ENCODE measurements around the gene RAPGEF5. TPM values are rescaled to one million over a fixed set of nuclear protein-coding genes. Genes with fewer than 3 reads are reported as not detected.

The RAPGEF5 gene
- total RNA-seq, 2 donors from 2014 or later, result 66.5 to 70.8 TPM

DNA sequence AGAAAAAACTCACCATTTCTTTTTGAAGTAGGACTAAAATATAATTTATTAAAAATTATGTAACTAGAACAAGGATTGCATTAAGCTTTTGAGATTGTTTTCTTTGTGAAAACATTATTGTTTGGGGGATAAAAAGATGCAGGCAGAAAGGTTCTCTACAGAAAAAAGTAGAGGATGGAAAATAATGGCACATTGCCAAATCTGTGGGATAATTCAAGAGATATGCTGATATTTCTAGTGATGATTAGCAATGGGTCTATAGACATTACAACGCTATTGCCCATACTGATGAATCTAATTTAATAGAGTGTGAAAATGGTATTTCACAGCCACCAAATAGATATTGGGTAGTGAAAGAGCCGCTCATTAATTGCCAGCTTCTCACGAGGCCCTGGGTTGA is 204.3 kb downstream of the RAPGEF5 start:
- Histone ChIP-seq H3K4me3 (no peak overlapping the region), H3K27me3 (replicated peaks; ENCODE audit: insufficient read depth) (no peaks in the 10 kb centered on the region), H3K36me3 (peaks cover 8% of the 10 kb centered on the region), H3K9me3 (no peaks in the 10 kb centered on the region), H3K4me1 (ENCODE audit: control insufficient read depth in 1 of 2, low read depth in 2 of 2) (no peaks in the 10 kb centered on the region), H3K27ac (no peak overlapping the region)
- no peak for DNase-seq (ENCODE audit: low spot score)
- TF ChIP-seq, protein P1, sequence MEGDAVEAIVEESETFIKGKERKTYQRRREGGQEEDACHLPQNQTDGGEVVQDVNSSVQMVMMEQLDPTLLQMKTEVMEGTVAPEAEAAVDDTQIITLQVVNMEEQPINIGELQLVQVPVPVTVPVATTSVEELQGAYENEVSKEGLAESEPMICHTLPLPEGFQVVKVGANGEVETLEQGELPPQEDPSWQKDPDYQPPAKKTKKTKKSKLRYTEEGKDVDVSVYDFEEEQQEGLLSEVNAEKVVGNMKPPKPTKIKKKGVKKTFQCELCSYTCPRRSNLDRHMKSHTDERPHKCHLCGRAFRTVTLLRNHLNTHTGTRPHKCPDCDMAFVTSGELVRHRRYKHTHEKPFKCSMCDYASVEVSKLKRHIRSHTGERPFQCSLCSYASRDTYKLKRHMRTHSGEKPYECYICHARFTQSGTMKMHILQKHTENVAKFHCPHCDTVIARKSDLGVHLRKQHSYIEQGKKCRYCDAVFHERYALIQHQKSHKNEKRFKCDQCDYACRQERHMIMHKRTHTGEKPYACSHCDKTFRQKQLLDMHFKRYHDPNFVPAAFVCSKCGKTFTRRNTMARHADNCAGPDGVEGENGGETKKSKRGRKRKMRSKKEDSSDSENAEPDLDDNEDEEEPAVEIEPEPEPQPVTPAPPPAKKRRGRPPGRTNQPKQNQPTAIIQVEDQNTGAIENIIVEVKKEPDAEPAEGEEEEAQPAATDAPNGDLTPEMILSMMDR (IDR thresholded peaks at IDR 0.05), result no peak
- no peak for ATAC-seq (ENCODE audit: insufficient number of reproducible peaks, low FRiP score, low read depth)

DNA sequence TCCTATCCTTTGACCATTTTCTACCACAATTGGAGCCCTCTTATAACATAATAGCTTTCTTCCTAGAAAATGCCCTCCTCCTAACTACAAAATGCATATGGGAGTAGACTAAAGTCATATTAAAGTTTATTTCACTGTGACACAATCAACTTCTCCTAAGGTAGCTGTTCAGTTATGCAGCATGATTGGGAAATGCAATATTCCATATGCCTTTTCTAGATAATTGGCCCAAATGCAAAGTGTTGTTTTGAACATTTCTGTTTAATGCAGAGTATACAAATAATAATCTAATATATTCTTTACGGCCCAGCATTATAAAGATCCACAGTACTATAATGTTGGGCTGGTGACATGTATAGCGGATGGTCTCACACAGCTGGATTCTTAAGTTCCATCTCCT is 205.1 kb downstream of the RAPGEF5 start:
- ATAC-seq (ENCODE audit: insufficient number of reproducible peaks, low FRiP score, low read depth) (no peak), DNase-seq (ENCODE audit: low spot score) (no peak)
- Histone ChIP-seq H3K27ac (no peak overlapping the region), H3K9me3 (no peaks in the 10 kb centered on the region), H3K36me3 (peaks cover 6% of the 10 kb centered on the region), H3K4me1 (ENCODE audit: control insufficient read depth in 1 of 2, low read depth in 2 of 2) (no peaks in the 10 kb centered on the region), H3K4me3 (no peak overlapping the region), H3K27me3 (replicated peaks; ENCODE audit: insufficient read depth) (no peaks in the 10 kb centered on the region)
- TF ChIP-seq, protein P1 (IDR thresholded peaks at IDR 0.05), result no peak

DNA sequence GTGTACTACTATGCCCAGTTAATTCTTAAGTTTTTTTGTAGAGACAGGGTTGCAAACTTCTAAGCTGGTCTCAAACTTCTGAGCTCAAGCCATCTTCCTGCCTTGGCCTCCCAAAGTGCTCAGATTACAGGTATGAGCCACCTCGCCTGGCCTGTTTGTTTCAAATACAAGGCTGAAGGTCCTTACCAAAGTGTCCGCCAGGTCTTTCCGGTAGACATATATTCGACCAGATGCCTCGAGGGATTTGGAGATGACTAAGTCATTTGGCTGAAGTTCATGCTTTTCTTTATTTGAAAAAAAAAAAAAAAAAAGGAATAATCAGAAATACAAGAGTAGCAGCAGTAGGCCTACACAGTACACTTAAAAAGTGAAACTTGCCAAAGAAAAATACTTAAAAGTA is 206.7 kb downstream of the RAPGEF5 start:
- TF ChIP-seq, protein P1 (IDR thresholded peaks at IDR 0.05), result no peak
- H3K9me3 ChIP-seq, result no peaks in the 10 kb centered on the region
- ATAC-seq (ENCODE audit: insufficient number of reproducible peaks, low FRiP score, low read depth) (no peak), DNase-seq (ENCODE audit: low spot score) (no peak)
- no peak overlapping the region for H3K4me3 ChIP-seq
- no peaks in the 10 kb centered on the region for H3K27me3 ChIP-seq (replicated peaks; ENCODE audit: insufficient read depth)
- H3K4me1 ChIP-seq (ENCODE audit: control insufficient read depth in 1 of 2, low read depth in 2 of 2), result no peaks in the 10 kb centered on the region
- no peaks in the 10 kb centered on the region for H3K36me3 ChIP-seq
- no peak overlapping the region for H3K27ac ChIP-seq

DNA sequence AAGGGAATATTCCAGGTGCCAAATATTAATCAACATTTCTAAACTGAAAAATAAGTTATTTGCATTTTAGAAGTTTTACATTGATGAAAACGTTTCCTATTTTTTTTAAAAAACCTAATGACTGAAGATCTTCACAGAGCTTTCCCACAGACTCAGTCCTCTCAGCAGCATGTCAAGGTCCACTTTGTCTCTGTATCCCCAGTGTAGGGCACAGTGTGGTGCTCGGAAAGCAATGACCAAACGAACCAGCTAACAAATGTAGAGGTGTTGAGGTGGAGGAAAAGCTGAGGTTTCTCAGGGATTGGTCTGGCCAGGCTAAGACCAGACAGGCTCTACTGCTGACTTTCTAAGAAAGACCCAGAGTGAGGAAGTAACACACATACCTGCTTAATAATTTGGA is 209.1 kb downstream of the RAPGEF5 start:
- no peak for ATAC-seq (ENCODE audit: insufficient number of reproducible peaks, low FRiP score, low read depth)
- no peaks in the 10 kb centered on the region for H3K4me1 ChIP-seq (ENCODE audit: control insufficient read depth in 1 of 2, low read depth in 2 of 2)
- no peak overlapping the region for H3K27ac ChIP-seq
- H3K36me3 ChIP-seq, result no peaks in the 10 kb centered on the region
- H3K4me3 ChIP-seq, result no peak overlapping the region
- no peaks in the 10 kb centered on the region for H3K9me3 ChIP-seq
- TF ChIP-seq, protein P1 (IDR thresholded peaks at IDR 0.05), result no peak
- no peak for DNase-seq (ENCODE audit: low spot score)
- no peaks in the 10 kb centered on the region for H3K27me3 ChIP-seq (replicated peaks; ENCODE audit: insufficient read depth)

DNA sequence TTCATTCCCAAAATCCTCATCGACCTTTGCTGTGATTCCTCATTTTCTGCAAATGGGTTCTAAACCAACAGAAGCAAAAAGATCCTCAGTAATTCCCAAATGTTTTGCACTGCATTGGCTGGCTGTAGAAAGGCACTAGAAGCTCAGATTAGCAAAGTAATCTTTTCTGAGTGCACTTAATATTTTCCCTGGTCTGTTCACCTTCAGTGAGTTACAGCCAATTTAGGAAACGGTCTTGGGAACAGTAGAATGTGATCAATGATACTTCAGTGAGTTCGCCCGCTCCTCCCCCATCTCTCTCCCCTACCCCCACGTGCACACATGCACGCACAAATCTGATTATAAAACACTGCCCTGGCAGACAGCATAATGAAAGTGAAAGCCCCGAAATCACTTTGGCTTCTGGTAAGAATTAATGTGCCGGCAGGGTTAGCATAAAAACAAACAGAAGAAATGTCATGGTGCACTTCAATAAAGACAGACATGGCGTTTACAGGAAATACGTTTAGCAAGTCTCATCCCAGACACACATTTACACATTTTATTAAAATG is 209.9 kb downstream of the RAPGEF5 start:
- peaks cover under 1% of the 10 kb centered on the region for H3K36me3 ChIP-seq
- ATAC-seq (ENCODE audit: insufficient number of reproducible peaks, low FRiP score, low read depth) (no peak), DNase-seq (ENCODE audit: low spot score) (no peak)
- TF ChIP-seq, protein P1 (IDR thresholded peaks at IDR 0.05), result no peak
- H3K27ac ChIP-seq, result no peak overlapping the region
- no peaks in the 10 kb centered on the region for H3K9me3 ChIP-seq
- peak overlapping the region; percentile 57 for H3K4me3 ChIP-seq
- no peaks in the 10 kb centered on the region for H3K4me1 ChIP-seq (ENCODE audit: control insufficient read depth in 1 of 2, low read depth in 2 of 2)
- H3K27me3 ChIP-seq (replicated peaks; ENCODE audit: insufficient read depth), result no peaks in the 10 kb centered on the region
